H1 (cell line): ENCODE results near the gene NCKAP1.

Experiments used
- ASH2L ChIP-seq: fragments of 200-600, 300-600 bp; sonication (generic); IDR thresholded peaks from one replicate; pipeline ENCODE4 v1.7.1; 2017; ENCODE audit warnings: low read length
- BCL11A ChIP-seq, 2 experiments: IDR thresholded peaks; one replicate each; pipeline ENCODE4 v1.6.1; 2011; ENCODE audit warnings: low read depth in 2 of 2, low read length in 2 of 2, mild to moderate bottlenecking in 2 of 2
- CHD2 ChIP-seq: IDR thresholded peaks from 2 replicates; pipeline ENCODE4 v1.6.1; 2012; ENCODE audit warnings: low read length, improper control_type of control experiment
- CTCF ChIP-seq, 3 experiments: IDR thresholded peaks; 1 replicate in 2 of 3; 2 replicates in 1 of 3; pipeline versions ENCODE4 v1.5.1 to v1.6.1; 2011; ENCODE audit warnings: low read length in 3 of 3, mild to moderate bottlenecking in 3 of 3, inconsistent platforms in 2 of 3, low read depth in 1 of 3, moderate library complexity in 1 of 3; ENCODE audit not compliant: insufficient read depth in 1 of 3; ENCODE audit errors: control extremely low read depth in 1 of 3
- EZH2 ChIP-seq: fragments of 200-600 bp; sonication (generic); IDR thresholded peaks from 2 replicates; pipeline ENCODE4 v1.7.1; 2012; ENCODE audit warnings: low read depth, mild to moderate bottlenecking, moderate library complexity, low read length, inconsistent platforms; ENCODE audit not compliant: severe bottlenecking
- FOSL1 ChIP-seq: IDR thresholded peaks from 2 replicates; pipeline ENCODE4 v1.6.1; 2011; ENCODE audit warnings: mild to moderate bottlenecking, low read depth, low read length, moderate library complexity; ENCODE audit not compliant: insufficient read depth
- KDM1A ChIP-seq: fragments of 200-600, 300-600 bp; sonication (generic); IDR thresholded peaks from 2 replicates; pipeline ENCODE4 v1.7.1; 2016; ENCODE audit warnings: mild to moderate bottlenecking, low read length, borderline replicate concordance
- PHF8 ChIP-seq: fragments of 200-600 bp; sonication (generic); conservative IDR thresholded peaks from 2 replicates; pipeline ENCODE4 v1.7.1; 2012; ENCODE audit warnings: low read depth, mild to moderate bottlenecking, inconsistent platforms, low read length, moderate library complexity
- POLR2A ChIP-seq, 2 experiments: IDR thresholded peaks; 1 replicate in 1 of 2; 2 replicates in 1 of 2; pipeline ENCODE4 v1.6.1; 2011; ENCODE audit warnings: low read depth in 2 of 2, low read length in 2 of 2, mild to moderate bottlenecking in 2 of 2; ENCODE audit errors: control extremely low read depth in 1 of 2
- RFX5 ChIP-seq: IDR thresholded peaks from 2 replicates; pipeline ENCODE4 v1.6.1; 2011; ENCODE audit warnings: low read depth, low read length, improper control_type of control experiment, borderline replicate concordance
- SP2 ChIP-seq: IDR thresholded peaks from 2 replicates; pipeline ENCODE4 v1.6.1; 2012; ENCODE audit warnings: mild to moderate bottlenecking, low read length, inconsistent platforms
- TCF12 ChIP-seq: IDR thresholded peaks from 2 replicates; pipeline ENCODE4 v1.6.1; 2011; ENCODE audit warnings: low read depth, mild to moderate bottlenecking, low read length
- ZNF274 ChIP-seq: IDR thresholded peaks from 2 replicates; pipeline ENCODE4 v1.7.0; 2012; ENCODE audit warnings: low read length, borderline replicate concordance; ENCODE audit errors: extremely low read depth
- TF ChIP-seq, protein P1 (sequence below): IDR thresholded peaks from 2 replicates; pipeline ENCODE4 v1.6.1; 2012; ENCODE audit warnings: inconsistent platforms

- TF ChIP-seq PHF8: no peak
- no peak for TF ChIP-seq CTCF (IDR thresholded peaks at IDR 0.05; ENCODE audit: control extremely low read depth in 1 of 3, insufficient read depth in 1 of 3, low read depth in 1 of 3, low read length in 3 of 3)
- TF ChIP-seq RFX5: no peak
- TF ChIP-seq EZH2: no peak
- TF ChIP-seq CHD2: no peak
- no peak for TF ChIP-seq SP2
- TF ChIP-seq ZNF274: no peak
- TF ChIP-seq POLR2A (IDR thresholded peaks at IDR 0.05; ENCODE audit: control extremely low read depth in 1 of 2, low read depth in 2 of 2, low read length in 2 of 2): no peak
- no peak for TF ChIP-seq ASH2L
- TF ChIP-seq FOSL1: no peak
- TF ChIP-seq BCL11A (IDR thresholded peaks at IDR 0.05; ENCODE audit: low read depth in 2 of 2, low read length in 2 of 2): no peak
- no peak for TF ChIP-seq TCF12
- no peak for TF ChIP-seq KDM1A
- TF ChIP-seq, protein P1, sequence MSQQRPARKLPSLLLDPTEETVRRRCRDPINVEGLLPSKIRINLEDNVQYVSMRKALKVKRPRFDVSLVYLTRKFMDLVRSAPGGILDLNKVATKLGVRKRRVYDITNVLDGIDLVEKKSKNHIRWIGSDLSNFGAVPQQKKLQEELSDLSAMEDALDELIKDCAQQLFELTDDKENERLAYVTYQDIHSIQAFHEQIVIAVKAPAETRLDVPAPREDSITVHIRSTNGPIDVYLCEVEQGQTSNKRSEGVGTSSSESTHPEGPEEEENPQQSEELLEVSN: no peak
These were observed 141.1 kb downstream of the NCKAP1 start for GRCh38 chr2:182897137-182897536.
